ENCODE data around the gene STAU1.
"Not testable (repeated sequence)": the region's sequence is repeated elsewhere in the genome, so short reads cannot be mapped to it uniquely, and the experiment has no call there.

STAU1 gene

DNA sequence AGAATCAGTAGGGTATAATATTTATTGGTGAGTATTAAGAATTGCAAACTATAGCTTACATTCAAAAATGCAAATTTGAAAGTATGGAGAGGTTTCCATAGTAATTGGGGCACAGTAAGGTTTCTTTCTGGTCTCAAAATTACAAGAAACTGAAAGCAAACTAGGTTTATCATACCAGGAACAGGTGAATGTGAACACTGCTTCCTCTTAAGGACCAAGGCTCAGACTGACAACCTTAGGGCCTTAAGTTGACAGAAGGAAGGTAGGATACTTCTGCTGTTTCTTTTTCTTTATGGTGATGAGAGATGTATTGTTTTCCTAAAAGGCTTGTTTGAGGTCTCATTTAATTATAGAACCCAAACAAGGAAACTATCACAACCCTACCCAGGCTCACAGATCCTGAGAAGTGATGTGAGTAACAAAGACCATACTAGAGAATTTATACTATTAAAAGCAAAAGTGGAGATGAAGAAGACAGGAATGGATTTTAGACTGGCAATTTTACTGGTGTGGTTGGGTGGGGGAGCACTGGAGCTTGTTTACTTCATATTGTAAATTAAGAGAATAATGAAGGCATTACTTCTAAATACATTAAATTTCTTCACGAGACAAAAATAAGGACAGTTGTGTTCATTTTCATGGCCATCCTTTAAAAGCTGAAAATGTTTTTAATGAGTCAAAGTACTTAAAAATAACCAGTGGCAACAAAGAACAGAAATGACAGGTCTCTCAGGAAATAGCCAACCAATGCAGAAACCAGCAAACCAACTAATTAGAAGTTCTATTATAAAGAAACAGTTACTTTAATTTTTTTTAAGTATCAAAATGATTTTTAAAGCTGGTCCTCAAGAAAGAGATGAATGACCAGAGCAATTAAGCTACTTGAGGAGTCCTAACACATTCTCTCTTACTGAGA, 21.3 kb downstream of the STAU1 start:
- no peak for DNase-seq

DNA sequence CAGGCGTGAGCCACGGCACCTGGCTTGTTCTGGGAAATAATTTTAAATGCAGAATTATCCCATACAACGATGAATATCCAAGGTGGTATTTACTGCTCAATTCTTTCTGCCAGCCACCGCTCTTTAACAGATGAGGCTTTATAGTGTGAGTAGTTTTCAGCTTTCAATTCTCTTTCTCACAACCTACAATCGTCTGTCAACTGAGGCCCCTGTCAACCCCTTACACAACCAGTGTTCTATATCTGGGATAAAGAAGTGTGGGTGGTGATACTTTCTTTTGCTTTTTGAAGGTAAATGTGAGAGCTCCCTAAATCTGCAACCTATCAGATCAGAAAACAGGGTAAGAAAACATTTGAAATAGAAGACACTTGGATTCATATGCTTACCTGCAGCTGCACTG, 22.5 kb downstream of the STAU1 start:
- peak in 1 of 58 donors; percentile 23 for DNase-seq

DNA sequence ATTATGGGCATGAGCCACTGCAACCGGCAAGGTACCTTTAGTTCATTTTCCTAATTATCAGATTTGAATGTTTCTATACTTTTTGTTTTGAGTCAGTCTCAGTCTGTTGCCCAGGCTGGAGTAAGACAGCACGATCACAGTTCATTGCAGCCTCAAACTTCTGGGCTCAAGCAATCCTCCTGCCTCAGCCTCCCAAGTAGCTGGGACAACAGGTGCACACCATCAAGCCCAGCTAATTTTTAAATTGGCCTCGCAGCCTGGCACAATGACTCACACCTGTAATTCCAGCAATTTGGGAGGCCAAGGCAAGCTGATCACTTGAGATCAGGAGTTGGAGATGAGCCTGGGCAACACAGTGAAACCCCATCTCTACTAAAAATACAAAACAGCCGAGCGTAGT, 24.4 kb downstream of the STAU1 start:
- no peak for DNase-seq

GRCh38 chr20:49161428-49162152, 26.5 kb downstream of the STAU1 start:
- DNase-seq = no peak

GRCh38 chr20:49160057-49160929, 27.8 kb downstream of the STAU1 start:
- DNase-seq = no peak

DNA sequence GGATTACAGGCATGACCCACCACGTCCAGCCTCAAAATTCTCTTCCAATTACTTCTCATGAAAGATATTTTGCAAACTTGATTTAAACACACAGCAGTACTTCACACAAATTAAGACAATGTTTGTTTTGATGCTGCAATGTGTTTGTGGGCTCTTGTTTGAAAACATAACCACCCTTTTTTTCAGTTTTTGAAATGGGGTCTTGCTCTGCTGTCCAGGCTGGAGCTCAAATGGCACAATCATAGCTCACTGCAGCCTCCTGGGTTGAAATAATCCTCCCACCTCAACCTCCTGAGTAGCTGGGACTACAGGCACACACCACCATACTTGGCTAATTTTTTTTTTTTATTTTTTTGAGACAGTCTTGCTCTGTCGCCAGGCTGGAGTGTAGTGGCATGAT, 31.0 kb downstream of the STAU1 start:
- DNase-seq = no peak

GRCh38 chr20:49156481-49156880, 31.7 kb downstream of the STAU1 start:
- no peak for DNase-seq

DNA sequence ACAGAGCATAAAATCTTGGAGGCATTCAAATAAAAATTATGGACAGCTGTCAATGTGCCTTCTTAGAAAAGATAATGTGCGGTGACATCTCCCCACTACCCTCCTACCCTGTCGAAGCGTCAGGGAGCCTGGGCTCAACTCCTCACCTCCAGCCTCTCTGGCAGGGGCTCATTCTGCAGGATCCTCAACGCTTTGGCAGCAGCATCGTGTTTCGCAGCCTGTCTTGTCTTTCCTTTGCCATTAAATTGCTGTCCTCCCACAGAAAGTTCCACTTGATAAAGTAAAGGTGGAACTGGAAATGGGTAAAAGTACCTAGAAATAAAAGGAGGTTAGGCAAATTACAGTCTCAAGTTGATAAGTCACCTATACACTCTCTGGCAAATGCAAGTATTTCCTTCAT, 36.7 kb downstream of the STAU1 start:
- no peak for DNase-seq

DNA sequence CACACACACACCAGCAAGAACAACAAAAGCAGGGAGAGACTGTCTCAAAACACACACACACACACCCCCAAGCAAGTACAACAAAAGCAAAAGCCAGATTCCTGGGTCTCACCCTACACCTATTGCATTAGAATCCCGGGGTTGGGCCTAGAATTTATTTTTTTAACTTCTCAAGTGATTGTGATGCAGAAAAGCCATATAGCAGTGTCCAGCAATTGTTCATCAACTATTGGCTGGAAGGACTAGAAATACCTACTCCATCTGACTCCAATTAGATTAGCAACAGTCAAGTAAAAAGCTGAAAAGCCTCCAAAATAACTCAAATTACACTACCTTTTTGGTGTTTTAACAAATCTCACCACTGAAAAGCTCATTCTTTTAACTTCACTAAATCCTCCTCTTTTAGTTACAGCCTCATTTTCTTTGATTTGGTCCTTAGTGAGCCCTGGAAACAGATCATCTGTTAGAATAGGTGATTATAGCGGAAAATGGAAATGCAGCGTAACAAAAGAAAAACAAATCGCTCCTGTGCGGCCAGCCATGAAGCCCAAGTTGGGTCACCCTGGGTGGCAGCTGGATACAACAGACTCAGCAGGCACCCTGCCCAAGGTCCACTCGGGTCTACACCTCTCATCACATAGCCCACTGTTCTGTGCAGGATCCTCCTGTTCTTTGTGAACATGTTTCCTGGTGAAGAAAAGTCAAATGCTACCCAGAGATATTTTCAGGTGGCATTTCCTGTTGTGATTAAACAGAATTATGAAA, 38.7 kb downstream of the STAU1 start:
- DNase-seq = no peak

- no peak for DNase-seq
These were observed 39.5 kb downstream of the STAU1 start for GRCh38 chr20:49148601-49149000.

- no peak for DNase-seq
These were observed 40.8 kb downstream of the STAU1 start for GRCh38 chr20:49147296-49147695.

GRCh38 chr20:49146442-49147225, 41.5 kb downstream of the STAU1 start:
- DNase-seq = no peak

DNA sequence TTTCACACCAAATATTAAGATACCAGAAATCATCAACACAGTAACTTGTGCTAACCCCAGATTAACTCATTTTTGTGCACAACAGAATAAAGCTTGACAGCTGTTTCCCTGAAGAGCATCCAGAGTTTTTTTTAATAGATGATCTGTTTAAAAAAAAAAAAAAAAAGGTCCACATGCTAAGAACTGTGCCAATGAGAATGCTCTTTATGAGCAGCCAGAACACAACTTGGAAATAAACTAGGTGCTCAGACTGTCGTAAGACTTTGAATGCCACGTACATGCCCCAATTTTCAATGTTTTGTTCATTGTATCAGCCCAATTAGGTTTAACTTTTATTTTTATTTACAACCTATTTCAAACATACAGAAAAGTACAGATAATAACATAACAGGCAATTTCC, 47.3 kb downstream of the STAU1 start:
- no peak for DNase-seq

DNA sequence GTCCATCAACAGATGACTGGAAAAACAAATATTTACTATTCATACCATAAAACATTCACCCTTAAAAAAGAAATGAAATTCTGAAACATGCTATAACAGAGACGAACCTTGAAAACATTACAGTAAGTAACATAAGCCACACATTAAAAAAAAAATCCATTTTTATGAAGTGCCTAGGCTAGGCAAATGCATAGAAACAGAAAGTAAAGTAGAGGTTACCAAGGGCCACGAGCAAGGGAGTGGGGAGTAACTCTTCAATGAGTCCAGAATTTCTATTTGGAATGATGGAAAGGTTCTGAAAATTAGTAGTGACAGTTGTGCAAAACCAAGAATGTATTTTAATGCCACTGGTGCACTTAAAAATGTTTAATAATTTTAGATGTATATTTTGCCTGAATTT, 47.7 kb downstream of the STAU1 start:
- DNase-seq = no peak

DNA sequence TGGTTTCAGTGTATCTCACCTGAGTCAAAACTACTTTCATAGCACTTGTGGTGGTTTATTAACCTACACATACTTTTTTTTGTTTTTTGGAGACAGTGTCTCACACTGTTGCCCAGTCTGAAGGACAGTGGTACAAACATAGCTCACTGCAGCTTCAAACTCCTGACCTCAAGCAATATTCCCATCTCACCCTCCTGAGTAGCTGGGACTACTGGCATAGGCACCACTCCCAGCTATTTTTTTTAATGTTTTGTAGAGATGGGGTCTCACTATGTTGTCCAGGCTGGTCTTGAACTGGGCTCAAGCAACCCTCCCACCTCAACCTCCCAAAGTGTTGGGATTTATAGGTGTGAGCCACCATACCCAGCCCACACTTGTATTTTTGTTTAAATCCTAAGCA, 49.7 kb downstream of the STAU1 start:
- no peak for DNase-seq

GRCh38 chr20:49136817-49137571, 51.1 kb downstream of the STAU1 start:
- no peak for DNase-seq

GRCh38 chr20:49134797-49135196, 53.3 kb downstream of the STAU1 start:
- not testable (repeated sequence) for DNase-seq

DNA sequence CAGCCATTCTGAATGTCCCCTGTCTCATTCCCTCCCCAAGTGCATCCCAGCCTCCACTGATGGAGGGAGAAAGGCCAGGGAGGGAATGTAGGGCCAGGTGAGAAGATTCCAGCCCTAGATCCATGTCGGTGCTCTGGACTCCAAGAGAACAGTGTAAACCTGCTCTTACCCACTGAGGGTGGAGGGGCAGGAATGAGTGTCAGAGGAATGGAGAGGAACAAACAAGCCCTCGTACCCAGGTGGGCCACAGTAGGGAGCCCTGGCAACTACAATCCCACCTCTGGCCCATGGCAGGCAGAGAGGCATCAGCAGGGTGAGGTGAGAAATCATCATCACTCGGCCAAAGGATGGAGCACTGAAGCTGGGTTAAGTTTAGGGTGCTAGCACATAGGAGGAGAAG, 54.6 kb downstream of the STAU1 start:
- DNase-seq = no peak

DNA sequence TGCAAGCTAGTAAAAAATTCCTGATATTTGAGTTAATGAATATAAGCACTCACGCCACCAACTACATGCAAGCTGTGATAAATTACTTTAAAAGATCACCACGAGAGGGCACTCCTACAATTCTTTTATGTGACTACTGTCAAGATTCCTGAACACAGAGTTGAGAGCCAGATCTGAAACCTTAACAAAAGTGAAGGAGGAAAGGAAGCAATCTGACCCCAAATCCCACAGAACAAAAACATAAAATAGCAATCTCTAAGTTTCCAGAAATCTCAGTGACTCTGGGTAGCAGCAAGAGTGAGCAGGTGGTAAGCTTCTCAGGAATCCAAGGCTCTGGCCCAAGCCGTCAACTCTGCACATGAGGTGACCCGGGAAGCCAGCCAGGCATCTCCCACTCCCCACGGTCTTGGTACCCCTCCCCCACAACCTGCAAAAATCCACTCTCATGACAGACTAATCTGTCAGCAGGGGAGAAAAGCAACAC, 55.1 kb downstream of the STAU1 start:
- peak in 4 of 58 donors; percentile 6 to 67 (median 38) for DNase-seq

Data from anterior cingulate cortex (tissue), 58 donors.